Measurements from ENCODE around the gene CDH20. TPM values are rescaled to one million over a fixed set of nuclear protein-coding genes. Genes with fewer than 3 reads are reported as not detected.
"Not testable (repeated sequence)": the region's sequence is repeated elsewhere in the genome, so short reads cannot be mapped to it uniquely, and the experiment has no call there.

The CDH20 gene
- total RNA-seq, 2 experiments from 2014 or later, result not detected

- TF ChIP-seq, protein P1, sequence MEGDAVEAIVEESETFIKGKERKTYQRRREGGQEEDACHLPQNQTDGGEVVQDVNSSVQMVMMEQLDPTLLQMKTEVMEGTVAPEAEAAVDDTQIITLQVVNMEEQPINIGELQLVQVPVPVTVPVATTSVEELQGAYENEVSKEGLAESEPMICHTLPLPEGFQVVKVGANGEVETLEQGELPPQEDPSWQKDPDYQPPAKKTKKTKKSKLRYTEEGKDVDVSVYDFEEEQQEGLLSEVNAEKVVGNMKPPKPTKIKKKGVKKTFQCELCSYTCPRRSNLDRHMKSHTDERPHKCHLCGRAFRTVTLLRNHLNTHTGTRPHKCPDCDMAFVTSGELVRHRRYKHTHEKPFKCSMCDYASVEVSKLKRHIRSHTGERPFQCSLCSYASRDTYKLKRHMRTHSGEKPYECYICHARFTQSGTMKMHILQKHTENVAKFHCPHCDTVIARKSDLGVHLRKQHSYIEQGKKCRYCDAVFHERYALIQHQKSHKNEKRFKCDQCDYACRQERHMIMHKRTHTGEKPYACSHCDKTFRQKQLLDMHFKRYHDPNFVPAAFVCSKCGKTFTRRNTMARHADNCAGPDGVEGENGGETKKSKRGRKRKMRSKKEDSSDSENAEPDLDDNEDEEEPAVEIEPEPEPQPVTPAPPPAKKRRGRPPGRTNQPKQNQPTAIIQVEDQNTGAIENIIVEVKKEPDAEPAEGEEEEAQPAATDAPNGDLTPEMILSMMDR (IDR thresholded peaks at IDR 0.05), result no peak
- DNase-seq, result no peak
- ATAC-seq, result no peak
- no peaks in the 10 kb centered on the region for H3K4me1 Mint-ChIP-seq (ENCODE audit: low read depth)
- H3K27me3 Mint-ChIP-seq, result peaks cover 2% of the 10 kb centered on the region
- POLR2A ChIA-PET, result no interaction called here
- H3K36me3 Mint-ChIP-seq (ENCODE audit: low read depth), result no peaks in the 10 kb centered on the region
- CTCF ChIA-PET, result no interaction called here
- no peak overlapping the region for H3K27ac Mint-ChIP-seq
- no peak overlapping the region for H3K4me3 Mint-ChIP-seq
- intact Hi-C loops (cut with micrococcal nuclease), result no loop called here
- H3K9me3 Mint-ChIP-seq, result no peaks in the 10 kb centered on the region
Observed at GRCh38 chr18:61360404-61361383, 27.5 kb downstream of the CDH20 start.

DNA sequence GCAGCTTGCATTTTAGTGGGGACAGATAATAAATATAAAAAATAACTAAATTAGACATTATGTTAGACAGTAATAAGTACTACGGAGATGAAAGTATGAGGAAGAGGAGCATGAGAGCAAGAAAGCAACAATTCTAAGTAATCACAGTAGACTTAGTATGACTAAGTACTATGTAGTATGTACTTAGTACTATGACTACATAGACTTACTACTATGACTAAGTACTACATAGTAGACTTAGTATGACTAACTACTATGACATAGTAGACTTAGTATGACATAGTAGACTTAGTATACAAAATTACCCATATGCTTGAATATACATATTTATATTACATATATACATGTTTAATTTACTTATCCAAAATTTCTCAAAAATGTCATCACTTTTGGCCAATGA is 29.3 kb downstream of the CDH20 start:
- POLR2A ChIA-PET, result no interaction called here
- H3K27ac Mint-ChIP-seq, result no peak overlapping the region
- no peaks in the 10 kb centered on the region for H3K36me3 Mint-ChIP-seq (ENCODE audit: low read depth)
- CTCF ChIA-PET, result no interaction called here
- intact Hi-C loops (cut with micrococcal nuclease), result no loop called here
- ATAC-seq (no peak), DNase-seq (no peak)
- H3K9me3 Mint-ChIP-seq, result no peaks in the 10 kb centered on the region
- no peak overlapping the region for H3K4me3 Mint-ChIP-seq
- H3K4me1 Mint-ChIP-seq (ENCODE audit: low read depth), result no peaks in the 10 kb centered on the region
- TF ChIP-seq, protein P1 (IDR thresholded peaks at IDR 0.05), result no peak
- H3K27me3 Mint-ChIP-seq, result peaks cover 2% of the 10 kb centered on the region

- DNase-seq, result no peak
- no peaks in the 10 kb centered on the region for H3K9me3 Mint-ChIP-seq
- H3K27me3 Mint-ChIP-seq, result peaks cover 2% of the 10 kb centered on the region
- no peak for ATAC-seq
- no peaks in the 10 kb centered on the region for H3K4me1 Mint-ChIP-seq (ENCODE audit: low read depth)
- no peaks in the 10 kb centered on the region for H3K36me3 Mint-ChIP-seq (ENCODE audit: low read depth)
- intact Hi-C loops (cut with micrococcal nuclease), result no loop called here
- TF ChIP-seq, protein P1 (IDR thresholded peaks at IDR 0.05), result no peak
- POLR2A ChIA-PET, result no interaction called here
- CTCF ChIA-PET, result no interaction called here
- no peak overlapping the region for H3K27ac Mint-ChIP-seq
- H3K4me3 Mint-ChIP-seq, result no peak overlapping the region
Observed at GRCh38 chr18:61364953-61365352, 31.7 kb downstream of the CDH20 start.

- H3K36me3 Mint-ChIP-seq (ENCODE audit: low read depth), result no peaks in the 10 kb centered on the region
- CTCF ChIA-PET, result no interaction called here
- no peak overlapping the region for H3K27ac Mint-ChIP-seq
- POLR2A ChIA-PET, result no interaction called here
- H3K4me3 Mint-ChIP-seq, result no peak overlapping the region
- H3K9me3 Mint-ChIP-seq, result no peaks in the 10 kb centered on the region
- ATAC-seq (no peak), DNase-seq (no peak)
- intact Hi-C loops (cut with micrococcal nuclease), result no loop called here
- H3K27me3 Mint-ChIP-seq, result no peaks in the 10 kb centered on the region
- no peaks in the 10 kb centered on the region for H3K4me1 Mint-ChIP-seq (ENCODE audit: low read depth)
- TF ChIP-seq, protein P1 (IDR thresholded peaks at IDR 0.05), result no peak
Observed at GRCh38 chr18:61368001-61368400, 34.8 kb downstream of the CDH20 start.

- POLR2A ChIA-PET; H3K9me3 Mint-ChIP-seq; intact Hi-C loops (cut with micrococcal nuclease); ATAC-seq; H3K27ac Mint-ChIP-seq; H3K4me3 Mint-ChIP-seq; DNase-seq; H3K4me1 Mint-ChIP-seq (ENCODE audit: low read depth); CTCF ChIA-PET; H3K27me3 Mint-ChIP-seq; H3K36me3 Mint-ChIP-seq (ENCODE audit: low read depth): not testable (repeated sequence)
Observed at GRCh38 chr18:61369671-61370070, 36.4 kb downstream of the CDH20 start.

Measured in activated CD8-positive, alpha-beta T cell treated with anti-CD3 and anti-CD28 coated beads for 36 hours (primary cell).